B cell (primary cell): ENCODE data around the gene PREX1.

Experiments
- CTCF ChIP-seq: fragments of 200-600 bp; IDR thresholded peaks from one replicate; pipeline ENCODE4 v1.8.0; 2022; ENCODE audit warnings: antibody characterized with exemption, mild to moderate bottlenecking
- EZH2 ChIP-seq: IDR thresholded peaks from 2 replicates; pipeline ENCODE4 v1.6.1; 2012; ENCODE audit warnings: borderline replicate concordance, low read depth, mild to moderate bottlenecking, moderate library complexity, low read length; ENCODE audit not compliant: insufficient read depth, poor library complexity, severe bottlenecking

- TF ChIP-seq EZH2, result no peak
- no peak for TF ChIP-seq CTCF
Measured at GRCh38 chr20:48631114-48632016, 196.4 kb downstream of the PREX1 start.
